Measurements from ENCODE around the gene LHX3.

LHX3 gene

GRCh38 chr9:136174779-136175615 is 29.9 kb downstream of the LHX3 start:
- DNase-seq = no peak

- DNase-seq = no peak
Measured at GRCh38 chr9:136173648-136174290, 31.2 kb downstream of the LHX3 start.

GRCh38 chr9:136172412-136173079 is 32.4 kb downstream of the LHX3 start:
- DNase-seq = no peak

- DNase-seq = no peak
Measured at GRCh38 chr9:136171801-136172411, 33.0 kb downstream of the LHX3 start.

GRCh38 chr9:136171009-136171800 is 33.7 kb downstream of the LHX3 start:
- DNase-seq = no peak

GRCh38 chr9:136170006-136170901 is 34.7 kb downstream of the LHX3 start:
- no peak for DNase-seq

GRCh38 chr9:136169495-136169894 is 35.4 kb downstream of the LHX3 start:
- DNase-seq = no peak

GRCh38 chr9:136163248-136163850 is 41.6 kb downstream of the LHX3 start:
- no peak for DNase-seq

- no peak for DNase-seq
Measured at GRCh38 chr9:136160995-136161610, 43.8 kb downstream of the LHX3 start.

GRCh38 chr9:136160381-136160841 is 44.5 kb downstream of the LHX3 start:
- DNase-seq = no peak

- DNase-seq = no peak
Measured at GRCh38 chr9:136159851-136160250, 45.1 kb downstream of the LHX3 start.

GRCh38 chr9:136157477-136158265 is 47.3 kb downstream of the LHX3 start:
- no peak for DNase-seq

GRCh38 chr9:136156209-136157120 is 48.5 kb downstream of the LHX3 start:
- no peak for DNase-seq

- no peak for DNase-seq
Measured at GRCh38 chr9:136155576-136155975, 49.4 kb downstream of the LHX3 start.

GRCh38 chr9:136154943-136155342 is 50.0 kb downstream of the LHX3 start:
- DNase-seq = no peak

GRCh38 chr9:136153381-136154065 is 51.4 kb downstream of the LHX3 start:
- no peak for DNase-seq

- DNase-seq = no peak
Measured at GRCh38 chr9:136152931-136153330, 52.0 kb downstream of the LHX3 start.

GRCh38 chr9:136152543-136152866 is 52.4 kb downstream of the LHX3 start:
- DNase-seq = no peak

All from SHP77 treated with DMSO at 0.1 percent for 48 hours (cell line).